ENCODE data around the gene SMTNL1. TPM values are rescaled to one million over a fixed set of nuclear protein-coding genes. Genes with fewer than 3 reads are reported as not detected.

SMTNL1 gene
- total RNA-seq, 1 experiment from 2014 or later = not detected

- Histone ChIP-seq H3K4ac (ENCODE audit: low read depth, low read length) (no peak overlapping the region), H2BK20ac (ENCODE audit: low read depth, low read length, poor library complexity, severe bottlenecking) (no peak overlapping the region), H3K18ac (ENCODE audit: insufficient read length, low read depth, low read length) (no peak overlapping the region), H2BK5ac (ENCODE audit: insufficient read length, low read length) (no peak overlapping the region), H3K9me3 (ENCODE audit: control insufficient read depth, low read depth, low read length) (no peaks in the 10 kb centered on the region), H3K56ac (ENCODE audit: insufficient read length, low read depth, low read length) (no peak overlapping the region), H3K4me1 (ENCODE audit: insufficient read depth, low read length) (peaks cover 4% of the 10 kb centered on the region; the same call in 1 of the 2 replicates), H2BK12ac (ENCODE audit: insufficient read length, low read depth, low read length) (no peak overlapping the region), H3K9ac (ENCODE audit: extremely low read depth, insufficient read length, low read length) (no peak overlapping the region), H4K8ac (replicated peaks; ENCODE audit: insufficient read length, low read depth, low read length) (no peak overlapping the region), H3T11ph (ENCODE audit: low read length) (no peak overlapping the region), H2AFZ (ENCODE audit: low read length) (no peak overlapping the region), H2BK120ac (ENCODE audit: low read depth, low read length, poor library complexity, severe bottlenecking) (no peak overlapping the region), H4K20me1 (ENCODE audit: control insufficient read depth, insufficient read depth, insufficient read length) (no peaks in the 10 kb centered on the region), H3K23me2 (ENCODE audit: insufficient read length, low read depth, low read length, poor library complexity, severe bottlenecking) (peaks cover 8% of the 10 kb centered on the region), H4K91ac (ENCODE audit: insufficient read length, low read depth, low read length) (no peak overlapping the region), H3K79me1 (ENCODE audit: insufficient read depth, low read depth, low read length, poor library complexity, severe bottlenecking) (no peaks in the 10 kb centered on the region), H3K4me2 (ENCODE audit: insufficient read depth, insufficient read length, low read length) (peak overlapping the region; percentile 57), H2AK5ac (ENCODE audit: insufficient read length, low read length) (no peak overlapping the region), H3K79me2 (ENCODE audit: insufficient read depth, low read length) (no peaks in the 10 kb centered on the region), H3K27ac (ENCODE audit: insufficient read length, low read depth, low read length) (no peak overlapping the region), H3K23ac (ENCODE audit: insufficient read length, low read depth, low read length) (no peak overlapping the region), H2BK15ac (ENCODE audit: low read depth, low read length) (no peak overlapping the region), H3K14ac (ENCODE audit: insufficient read depth, low read length) (no peak overlapping the region), H4K5ac (ENCODE audit: insufficient read length, low read depth, low read length) (no peak overlapping the region), H3K27me3 (ENCODE audit: insufficient read depth, low read length) (no peaks in the 10 kb centered on the region)
- H3K36me3 Mint-ChIP-seq (ENCODE audit: insufficient read depth in 1 of 3, low read depth in 3 of 3) = peaks cover 15 to 30% (median 18%) of the 10 kb centered on the region in 3 experiments; a peak in 6 of 7 replicates
- H3K27me3 Mint-ChIP-seq (ENCODE audit: low read depth) = no peaks in the 10 kb centered on the region
- peak overlapping the region in 1 of 3 experiments; percentile 54; a peak in 3 of 7 replicates for H3K27ac Mint-ChIP-seq
- DNase-seq = no peak
- H3K9me3 Mint-ChIP-seq = no peaks in the 10 kb centered on the region
- H3K4me3 Mint-ChIP-seq = peak overlapping the region in 1 of 2 experiments; percentile 79; a peak in 3 of 5 replicates
- H3K4me1 Mint-ChIP-seq = peaks cover 24 to 49% of the 10 kb centered on the region in 2 experiments
- WGBS (ENCODE audit: extremely low coverage, insufficient read length, low lambda C conversion rate) = no CpG with 5 or more reads among the region's 2 CpGs
- no peak for TF ChIP-seq CTCF (conservative IDR thresholded peaks at IDR 0.05)
These were observed 62.0 kb downstream of the SMTNL1 start for GRCh38 chr11:57599381-57599780.

Other genes with a start within 250 kb of the SMTNL1 start
- 130 and 140 TPM in 2 replicates for gene TNKS1BP1, start 212.6 kb upstream of the SMTNL1 start, total RNA-seq (2021)
- 202 and 205 TPM in 2 replicates for gene SSRP1, start 201.7 kb upstream of the SMTNL1 start, total RNA-seq (2021)
- gene P2RX3, start 199.2 kb upstream of the SMTNL1 start, total RNA-seq (2021) = 0.15 and 0.22 TPM in 2 replicates
- gene PRG3, start 156.4 kb upstream of the SMTNL1 start, total RNA-seq (2021) = not detected in 2 replicates
- 0.31 TPM in 1 of 2 replicates, not detected in the other for gene PRG2, start 146.9 kb upstream of the SMTNL1 start, total RNA-seq (2021)
- gene SLC43A3, start 110.5 kb upstream of the SMTNL1 start, total RNA-seq (2021) = 21.4 and 21.9 TPM in 2 replicates
- 7.0 and 7.1 TPM in 2 replicates for gene RTN4RL2, start 77.1 kb upstream of the SMTNL1 start, total RNA-seq (2021)
- 16.3 and 17.0 TPM in 2 replicates for gene SLC43A1, start 21.9 kb upstream of the SMTNL1 start, total RNA-seq (2021)
- 126 and 130 TPM in 2 replicates for gene TIMM10, start 6.8 kb upstream of the SMTNL1 start, total RNA-seq (2021)
- gene UBE2L6, start 30.1 kb downstream of the SMTNL1 start, total RNA-seq (2021) = 38.2 and 38.9 TPM in 2 replicates
- gene SERPING1, start 60.1 kb downstream of the SMTNL1 start, total RNA-seq (2021) = 35.2 and 37.9 TPM in 2 replicates
- 0.13 TPM in 1 of 2 replicates, not detected in the other for gene YPEL4, start 112.3 kb downstream of the SMTNL1 start, total RNA-seq (2021)
- gene CLP1, start 120.2 kb downstream of the SMTNL1 start, total RNA-seq (2021) = 35.5 and 37.4 TPM in 2 replicates
- gene ZDHHC5, start 130.5 kb downstream of the SMTNL1 start, total RNA-seq (2021) = 65.2 and 67.2 TPM in 2 replicates
- 17.6 and 17.9 TPM in 2 replicates for gene MED19, start 174.6 kb downstream of the SMTNL1 start, total RNA-seq (2021)
- 91.1 and 91.3 TPM in 2 replicates for gene TMX2, start 175.0 kb downstream of the SMTNL1 start, total RNA-seq (2021)
- 251 and 271 TPM in 2 replicates for gene SELENOH, start 203.9 kb downstream of the SMTNL1 start, total RNA-seq (2021)
- gene BTBD18, start 214.2 kb downstream of the SMTNL1 start, total RNA-seq (2021) = not detected in 2 replicates
- 164 and 166 TPM in 2 replicates for gene CTNND1, start 224.2 kb downstream of the SMTNL1 start, total RNA-seq (2021)

All from H9 (cell line).